OCI-LY1 (cell line): ENCODE measurements around the gene ANGPTL8.

Experiments
- H2AFZ ChIP-seq: fragments of 200-600 bp; sonication (generic), shearing (Covaris generic); 2 replicates; pipeline ENCODE4 v1.6.0; 2014; ENCODE audit warnings: antibody characterized with exemption, mild to moderate bottlenecking, low read length
- H3F3A ChIP-seq: fragments of 200-600 bp; sonication (generic), shearing (Covaris generic); 2 replicates; pipeline ENCODE4 v1.6.0; 2014; ENCODE audit warnings: mild to moderate bottlenecking, antibody characterized with exemption, low read length, moderate library complexity; ENCODE audit not compliant: insufficient read depth
- H3K27ac ChIP-seq: fragments of 200-600 bp; sonication (generic); 2 replicates; pipeline ENCODE4 v1.5.1; 2014; ENCODE audit warnings: low read length, mixed run types, mild to moderate bottlenecking, low read depth; ENCODE audit not compliant: poor library complexity, severe bottlenecking
- H3K27me3 ChIP-seq: fragments of 200-600 bp; sonication (generic); 2 replicates; pipeline ENCODE4 v1.6.0; 2014; ENCODE audit warnings: antibody characterized with exemption, mild to moderate bottlenecking, low read length, moderate library complexity; ENCODE audit not compliant: insufficient read depth
- H3K36me3 ChIP-seq: fragments of 200-600 bp; sonication (generic); 2 replicates; pipeline ENCODE4 v1.6.1; 2014; ENCODE audit warnings: mild to moderate bottlenecking, antibody characterized with exemption, low read length, moderate library complexity, mixed read lengths; ENCODE audit not compliant: insufficient read depth
- H3K4me1 ChIP-seq: fragments of 200-600 bp; sonication (generic); 2 replicates; pipeline ENCODE4 v1.5.1; 2014; ENCODE audit warnings: mild to moderate bottlenecking, low read length, moderate library complexity; ENCODE audit not compliant: insufficient read depth, severe bottlenecking
- H3K4me2 ChIP-seq: fragments of 200-600 bp; sonication (generic), shearing (Covaris generic); 2 replicates; pipeline ENCODE4 v1.6.1; 2014; ENCODE audit warnings: low read length
- H3K4me3 ChIP-seq: fragments of 200-600 bp; sonication (generic); 2 replicates; pipeline ENCODE4 v1.5.1; 2014; ENCODE audit warnings: low read length, low read depth, mild to moderate bottlenecking, mixed read lengths; ENCODE audit not compliant: poor library complexity, severe bottlenecking
- H3K79me2 ChIP-seq: fragments of 200-600 bp; shearing (Covaris generic); 2 replicates; pipeline ENCODE4 v1.6.1; 2016; ENCODE audit warnings: mixed run types, low read length, mixed read lengths; ENCODE audit not compliant: insufficient read depth
- H3K9ac ChIP-seq: fragments of 200-600 bp; sonication (generic), shearing (Covaris generic); 2 replicates; pipeline ENCODE4 v1.6.1; 2014; ENCODE audit warnings: mild to moderate bottlenecking, low read length, mixed read lengths
- H3K9me2 ChIP-seq: fragments of 200-600 bp; sonication (generic), shearing (Covaris generic); 2 replicates; pipeline ENCODE4 v1.6.1; 2014; ENCODE audit warnings: low read depth, mild to moderate bottlenecking, low read length, mixed read lengths
- H3K9me3 ChIP-seq: fragments of 200-600 bp; shearing (Covaris generic); 2 replicates; pipeline ENCODE4 v1.6.1; 2014; ENCODE audit warnings: low read length, mixed read lengths
- H4K20me1 ChIP-seq: fragments of 200-600 bp; sonication (generic), shearing (Covaris generic); 2 replicates; pipeline ENCODE4 v1.6.0; 2016; ENCODE audit warnings: mild to moderate bottlenecking, low read length; ENCODE audit not compliant: insufficient read depth
- EZH2 ChIP-seq: fragments of 200-600 bp; sonication (generic), shearing (Covaris generic); IDR thresholded peaks from 2 replicates; pipeline ENCODE4 v1.8.0; 2017; ENCODE audit warnings: borderline replicate concordance, mixed run types, mild to moderate bottlenecking, antibody characterized with exemption, low read length, moderate library complexity, mixed read lengths
- TF ChIP-seq, protein P1 (sequence below): fragments of 200-600 bp; sonication (generic), shearing (Covaris generic); IDR thresholded peaks from 2 replicates; pipeline ENCODE4 v1.5.1; 2017; ENCODE audit warnings: mild to moderate bottlenecking, antibody characterized with exemption, low read length, moderate library complexity, mixed read lengths

The ANGPTL8 gene

DNA sequence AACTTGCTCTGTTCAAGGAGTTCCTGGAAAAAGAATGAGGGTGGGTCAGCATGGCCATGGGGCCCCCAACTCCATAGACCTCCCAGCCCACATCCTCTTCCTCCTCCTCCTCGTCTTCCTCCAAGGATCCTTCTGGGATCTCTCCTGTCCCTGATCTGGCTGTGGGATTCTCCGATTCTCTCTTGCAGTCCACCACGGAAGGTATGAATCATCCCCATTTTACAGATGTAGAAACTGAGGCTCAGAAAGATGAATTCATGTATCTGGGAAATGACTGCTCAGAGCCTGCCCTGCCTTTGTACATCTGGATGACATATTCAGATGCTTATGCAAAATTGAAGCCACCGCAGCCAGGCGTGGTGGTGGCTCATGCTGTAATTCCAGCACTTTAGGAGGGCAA, 39.9 kb upstream of the ANGPTL8 start:
- H3K9me3 ChIP-seq, result no peaks in the 10 kb centered on the region
- H3K9ac ChIP-seq, result peak overlapping the region; percentile 14; the same call in 1 of the 2 replicates
- TF ChIP-seq, protein P1, sequence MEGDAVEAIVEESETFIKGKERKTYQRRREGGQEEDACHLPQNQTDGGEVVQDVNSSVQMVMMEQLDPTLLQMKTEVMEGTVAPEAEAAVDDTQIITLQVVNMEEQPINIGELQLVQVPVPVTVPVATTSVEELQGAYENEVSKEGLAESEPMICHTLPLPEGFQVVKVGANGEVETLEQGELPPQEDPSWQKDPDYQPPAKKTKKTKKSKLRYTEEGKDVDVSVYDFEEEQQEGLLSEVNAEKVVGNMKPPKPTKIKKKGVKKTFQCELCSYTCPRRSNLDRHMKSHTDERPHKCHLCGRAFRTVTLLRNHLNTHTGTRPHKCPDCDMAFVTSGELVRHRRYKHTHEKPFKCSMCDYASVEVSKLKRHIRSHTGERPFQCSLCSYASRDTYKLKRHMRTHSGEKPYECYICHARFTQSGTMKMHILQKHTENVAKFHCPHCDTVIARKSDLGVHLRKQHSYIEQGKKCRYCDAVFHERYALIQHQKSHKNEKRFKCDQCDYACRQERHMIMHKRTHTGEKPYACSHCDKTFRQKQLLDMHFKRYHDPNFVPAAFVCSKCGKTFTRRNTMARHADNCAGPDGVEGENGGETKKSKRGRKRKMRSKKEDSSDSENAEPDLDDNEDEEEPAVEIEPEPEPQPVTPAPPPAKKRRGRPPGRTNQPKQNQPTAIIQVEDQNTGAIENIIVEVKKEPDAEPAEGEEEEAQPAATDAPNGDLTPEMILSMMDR, result no peak
- no peak for TF ChIP-seq EZH2
- H3K36me3 ChIP-seq, result peaks cover 4% of the 10 kb centered on the region; the same call in 1 of the 2 replicates
- no peaks in the 10 kb centered on the region for H3K9me2 ChIP-seq
- peak overlapping the region; percentile 50 for H3K27ac ChIP-seq
- no peaks in the 10 kb centered on the region for H3K27me3 ChIP-seq
- H3K4me1 ChIP-seq, result peaks cover 70% of the 10 kb centered on the region
- no peak overlapping the region for H3K4me3 ChIP-seq
- no peaks in the 10 kb centered on the region for H3F3A ChIP-seq
- H2AFZ ChIP-seq, result no peak overlapping the region
- no peaks in the 10 kb centered on the region for H3K79me2 ChIP-seq
- H3K4me2 ChIP-seq, result peak overlapping the region; percentile 2; the same call in 1 of the 2 replicates
- H4K20me1 ChIP-seq, result no peaks in the 10 kb centered on the region

DNA sequence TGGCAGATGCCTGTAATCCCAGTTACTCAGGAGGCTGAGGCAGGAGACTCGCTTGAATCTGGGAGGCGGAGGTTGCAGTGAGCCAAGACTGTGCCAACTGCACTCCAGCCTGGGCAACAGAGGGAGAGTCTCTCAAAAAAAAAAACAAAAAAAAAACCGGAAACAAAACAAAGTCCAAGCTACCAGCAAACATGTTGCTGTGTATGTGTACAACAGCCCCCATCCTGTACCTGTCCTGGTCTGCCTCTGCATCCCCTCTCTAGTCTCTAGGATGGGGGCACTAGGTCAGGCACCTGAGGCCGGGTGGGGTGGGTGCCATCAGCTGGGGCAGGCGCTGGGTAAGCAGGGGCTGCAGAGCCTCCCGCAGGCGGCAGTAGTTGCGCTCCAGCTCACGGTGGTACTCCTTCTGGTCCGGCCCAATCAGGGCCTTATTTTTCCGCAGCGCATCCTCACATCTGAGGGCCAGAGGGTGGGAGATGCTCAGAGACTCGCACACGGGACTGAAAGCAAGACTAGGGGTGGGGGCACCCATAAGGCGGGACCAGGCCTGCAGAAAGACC, 39.3 kb upstream of the ANGPTL8 start:
- Histone ChIP-seq H3K79me2 (no peaks in the 10 kb centered on the region), H3K36me3 (peaks cover 4% of the 10 kb centered on the region; the same call in 1 of the 2 replicates), H3K4me1 (peaks cover 70% of the 10 kb centered on the region), H3K9ac (peak overlapping the region; percentile 0; the same call in 1 of the 2 replicates), H3K4me3 (no peak overlapping the region), H3K27me3 (no peaks in the 10 kb centered on the region), H2AFZ (no peak overlapping the region), H3K9me2 (no peaks in the 10 kb centered on the region), H3K9me3 (no peaks in the 10 kb centered on the region), H4K20me1 (no peaks in the 10 kb centered on the region), H3F3A (no peaks in the 10 kb centered on the region), H3K27ac (peak overlapping the region; percentile 50), H3K4me2 (peak overlapping the region; percentile 2; the same call in 1 of the 2 replicates)
- TF ChIP-seq EZH2, result no peak
- TF ChIP-seq, protein P1, result peak; percentile 18; the same call in 1 of the 2 replicates

DNA sequence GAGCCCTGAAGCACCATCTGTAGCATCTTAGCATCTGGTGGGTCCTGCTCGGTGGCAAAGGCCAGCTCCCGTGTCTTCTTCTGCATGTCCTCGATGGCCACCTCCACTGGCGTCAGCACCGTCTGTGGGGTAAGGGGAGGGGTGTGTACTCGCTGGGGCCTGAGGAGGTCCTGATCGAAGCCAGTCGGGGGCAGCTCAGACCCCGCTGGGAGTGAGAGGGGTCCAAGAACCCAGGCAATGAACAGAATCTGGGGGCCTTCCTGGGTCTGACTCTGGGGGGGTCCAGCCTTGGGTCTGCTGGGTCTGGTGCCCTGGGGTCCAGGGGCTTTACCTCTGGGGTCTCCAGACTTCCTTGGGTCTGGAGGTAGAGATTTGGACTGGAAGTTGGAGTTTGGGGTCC, 38.5 kb upstream of the ANGPTL8 start:
- Histone ChIP-seq H3K4me3 (no peak overlapping the region), H4K20me1 (no peaks in the 10 kb centered on the region), H3K79me2 (no peaks in the 10 kb centered on the region), H3K9me3 (no peaks in the 10 kb centered on the region), H3K4me2 (peak overlapping the region; percentile 2; the same call in 1 of the 2 replicates), H3K4me1 (peaks cover 70% of the 10 kb centered on the region), H3K27me3 (no peaks in the 10 kb centered on the region), H3K36me3 (no peaks in the 10 kb centered on the region), H3K27ac (peak overlapping the region; percentile 50), H2AFZ (no peak overlapping the region), H3K9me2 (no peaks in the 10 kb centered on the region), H3K9ac (peak overlapping the region; percentile 0; the same call in 1 of the 2 replicates), H3F3A (0 out of 2 replicates have a peak, but pooled peaks cover 3% of the 10 kb centered on the region)
- TF ChIP-seq, protein P1, result no peak
- no peak for TF ChIP-seq EZH2
